Upper lobe of left lung (tissue), 6 donors: ENCODE results near the gene MAML1. TPM values are rescaled to one million over a fixed set of nuclear protein-coding genes. Genes with fewer than 3 reads are reported as not detected.

Source experiments
- ATAC-seq, 2 donors: fragments of 200-7000 bp; cut with Tn5 transposase; one replicate each; pipeline ENCODE4 v1.9.1; 2022; ENCODE audit warnings: mild to moderate bottlenecking in 2 of 2, moderate library complexity in 2 of 2; ENCODE audit not compliant: low FRiP score in 2 of 2
- DNase-seq, 2 donors: peaks; one replicate each; pipeline ENCODE4 v3.0.0-alpha.2; 2019 to 2020
- H3K27ac ChIP-seq, 4 donors: fragments of 200-600 bp; sonication (generic); one replicate each; pipeline ENCODE4 v1.5.1; 2016 to 2019
- H3K27me3 ChIP-seq, 4 donors: fragments of 200-600 bp; sonication (generic); one replicate each; pipeline ENCODE4 v1.5.1; 2017 to 2019
- H3K36me3 ChIP-seq, 4 donors: fragments of 200-600 bp; sonication (generic); one replicate each; pipeline ENCODE4 v1.5.1; 2016 to 2019
- H3K4me1 ChIP-seq, 4 donors: fragments of 200-600 bp; sonication (generic); one replicate each; pipeline ENCODE4 v1.5.1; 2018 to 2019
- H3K4me3 ChIP-seq, 4 donors: fragments of 200-600 bp; sonication (generic); one replicate each; pipeline ENCODE4 v1.5.1; 2017 to 2019; ENCODE audit warnings: mild to moderate bottlenecking in 2 of 4, moderate library complexity in 1 of 4
- H3K9me3 ChIP-seq, 4 donors: fragments of 200-600 bp; sonication (generic); one replicate each; pipeline ENCODE4 v1.5.1; 2018 to 2019
- CTCF ChIP-seq, 6 experiments: fragments of 450-650 bp in 4 of 6; fragments of 200-600 bp in 2 of 6; sonication (generic) in 2 of 6; IDR thresholded peaks; one replicate each; pipeline ENCODE4 v1.5.1; 2016 to 2019; ENCODE audit warnings: antibody characterized with exemption in 6 of 6
- EP300 ChIP-seq, 4 donors: sonication (generic); formaldehyde crosslinking; IDR thresholded peaks; one replicate each; pipeline ENCODE4 v1.5.1; 2017; ENCODE audit warnings: antibody characterized with exemption in 4 of 4, control low read depth in 2 of 4
- POLR2A ChIP-seq, 4 donors: fragments of 450-650 bp; IDR thresholded peaks; one replicate each; pipeline ENCODE4 v1.5.1; 2016 to 2017; ENCODE audit warnings: antibody characterized with exemption in 4 of 4, mild to moderate bottlenecking in 2 of 4
- POLR2AphosphoS5 ChIP-seq, 2 donors: sonication (generic); formaldehyde crosslinking; IDR thresholded peaks; one replicate each; pipeline ENCODE4 v1.5.1; 2017; ENCODE audit warnings: antibody characterized with exemption in 2 of 2
- WGBS, 2 donors: methylation state at CpG; one replicate each; pipeline ENCODE4 v1.1.5; 2017 to 2018; 5-methylcytosine and 5-hydroxymethylcytosine counted together
- total RNA-seq, 6 donors: library from RNA; depleted of rRNA in 4 of 6; stranded (reverse); fragments of >200 nt in 4 of 6; gene quantifications; one replicate each; pipeline versions ENCODE4 v1.1.0 to v1.2.1, GENCODE V29; 2016 to 2021
- donor health status: DM: no; HTN: no; CAD: no; lungs with moderate emphysema.
- donor health status: DM: no; HTN: yes; CAD: no; lungs with severe emphysema.

MAML1 gene
- total RNA-seq, 6 donors from 2014 or later, result 22.5 to 59.7 (median 26.7) TPM

GRCh38 chr5:179803651-179804554, 71.3 kb downstream of the MAML1 start:
- peak; percentile 58 to 71 for DNase-seq
- Histone ChIP-seq H3K27ac (peak overlapping the region in 3 of 4 donors; percentile 21 to 97 (median 93)), H3K9me3 (no peaks in the 10 kb centered on the region), H3K27me3 (no peaks in the 10 kb centered on the region), H3K4me1 (peaks cover 37 to 58% (median 41%) of the 10 kb centered on the region in 4 donors), H3K36me3 (peaks cover 11 to 27% (median 25%) of the 10 kb centered on the region in 4 donors), H3K4me3 (peak overlapping the region in 1 of 4 donors; percentile 99)
- ATAC-seq, result no peak
- 44 to 54% methylated on average over 7 to 12 of the region's 18 CpGs for WGBS, 2 donors
- no peak for TF ChIP-seq POLR2AphosphoS5 (IDR thresholded peaks at IDR 0.05)
- no peak for TF ChIP-seq EP300 (IDR thresholded peaks at IDR 0.05)
- no peak for TF ChIP-seq POLR2A (IDR thresholded peaks at IDR 0.05)
- no peak for TF ChIP-seq CTCF (IDR thresholded peaks at IDR 0.05)

DNA sequence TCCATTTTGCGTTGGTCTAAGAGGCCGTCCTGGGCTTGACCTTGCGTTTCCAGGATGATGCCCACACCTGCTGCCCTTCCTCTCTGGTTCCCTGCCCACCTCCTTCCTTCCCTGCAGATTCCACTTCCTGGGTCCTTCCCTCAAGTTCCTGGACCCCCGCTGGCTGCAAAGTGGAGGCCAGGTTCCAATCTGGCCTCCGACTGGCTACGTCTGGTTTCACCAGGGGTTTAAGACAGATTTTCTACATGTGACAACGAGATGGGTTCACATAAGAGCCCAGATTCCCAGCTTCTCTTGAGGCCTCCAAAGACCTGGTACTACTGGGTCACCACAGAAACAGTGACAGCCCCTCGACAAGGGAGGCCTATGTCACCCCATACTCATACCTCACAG, 71.9 kb downstream of the MAML1 start:
- H3K9me3 ChIP-seq, result no peaks in the 10 kb centered on the region
- H3K27me3 ChIP-seq, result no peaks in the 10 kb centered on the region
- 81 to 91% methylated on average over 6 to 8 of the region's 8 CpGs for WGBS, 2 donors
- H3K36me3 ChIP-seq, result peaks cover 4 to 21% (median 19%) of the 10 kb centered on the region in 4 donors
- DNase-seq (no peak), ATAC-seq (no peak)
- H3K27ac ChIP-seq, result peak overlapping the region in 3 of 4 donors; percentile 12 to 97 (median 93)
- peak overlapping the region in 1 of 4 donors; percentile 99 for H3K4me3 ChIP-seq
- H3K4me1 ChIP-seq, result peaks cover 37 to 58% (median 41%) of the 10 kb centered on the region in 4 donors
- TF ChIP-seq POLR2AphosphoS5 (IDR thresholded peaks at IDR 0.05) (no peak), POLR2A (IDR thresholded peaks at IDR 0.05) (no peak), CTCF (IDR thresholded peaks at IDR 0.05) (no peak), EP300 (IDR thresholded peaks at IDR 0.05) (no peak)

DNA sequence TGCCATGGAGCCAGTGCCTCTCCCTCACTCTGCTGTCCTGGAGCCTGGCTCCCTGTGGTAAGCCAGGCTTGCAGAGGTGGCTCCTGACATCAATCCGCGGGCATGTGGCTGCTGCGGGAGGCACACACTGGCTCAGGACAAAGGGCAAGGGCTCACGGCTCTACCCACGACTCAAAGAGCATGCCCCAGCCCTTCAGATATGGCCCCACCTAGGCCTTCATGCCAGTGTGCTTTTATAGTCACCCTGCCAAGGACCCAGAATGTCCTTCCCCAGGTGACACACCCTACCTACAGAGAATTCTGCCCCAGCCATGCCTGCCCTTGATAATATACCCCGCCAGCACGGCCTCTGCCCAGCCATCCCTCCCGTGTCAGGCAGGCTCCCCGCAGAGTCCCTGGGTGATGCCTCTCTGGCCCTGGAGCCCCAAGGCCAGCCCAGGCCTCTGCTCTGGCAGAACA, 72.5 kb downstream of the MAML1 start:
- DNase-seq, result no peak
- ATAC-seq, result peak in 1 of 2 donors; percentile 1
- 37 to 58% methylated on average over 5 to 9 of the region's 9 CpGs for WGBS, 2 donors
- peaks cover 37 to 58% (median 41%) of the 10 kb centered on the region in 4 donors for H3K4me1 ChIP-seq
- peak overlapping the region; percentile 90 to 97 (median 94) for H3K27ac ChIP-seq
- H3K27me3 ChIP-seq, result no peaks in the 10 kb centered on the region
- TF ChIP-seq EP300 (IDR thresholded peaks at IDR 0.05) (no peak), POLR2AphosphoS5 (IDR thresholded peaks at IDR 0.05) (no peak), POLR2A (IDR thresholded peaks at IDR 0.05) (no peak), CTCF (IDR thresholded peaks at IDR 0.05) (no peak)
- H3K4me3 ChIP-seq, result peak overlapping the region; percentile 75 to 99 (median 86)
- peaks cover 0 to 15% (median 14%) of the 10 kb centered on the region in 4 donors for H3K36me3 ChIP-seq
- H3K9me3 ChIP-seq, result no peaks in the 10 kb centered on the region

DNA sequence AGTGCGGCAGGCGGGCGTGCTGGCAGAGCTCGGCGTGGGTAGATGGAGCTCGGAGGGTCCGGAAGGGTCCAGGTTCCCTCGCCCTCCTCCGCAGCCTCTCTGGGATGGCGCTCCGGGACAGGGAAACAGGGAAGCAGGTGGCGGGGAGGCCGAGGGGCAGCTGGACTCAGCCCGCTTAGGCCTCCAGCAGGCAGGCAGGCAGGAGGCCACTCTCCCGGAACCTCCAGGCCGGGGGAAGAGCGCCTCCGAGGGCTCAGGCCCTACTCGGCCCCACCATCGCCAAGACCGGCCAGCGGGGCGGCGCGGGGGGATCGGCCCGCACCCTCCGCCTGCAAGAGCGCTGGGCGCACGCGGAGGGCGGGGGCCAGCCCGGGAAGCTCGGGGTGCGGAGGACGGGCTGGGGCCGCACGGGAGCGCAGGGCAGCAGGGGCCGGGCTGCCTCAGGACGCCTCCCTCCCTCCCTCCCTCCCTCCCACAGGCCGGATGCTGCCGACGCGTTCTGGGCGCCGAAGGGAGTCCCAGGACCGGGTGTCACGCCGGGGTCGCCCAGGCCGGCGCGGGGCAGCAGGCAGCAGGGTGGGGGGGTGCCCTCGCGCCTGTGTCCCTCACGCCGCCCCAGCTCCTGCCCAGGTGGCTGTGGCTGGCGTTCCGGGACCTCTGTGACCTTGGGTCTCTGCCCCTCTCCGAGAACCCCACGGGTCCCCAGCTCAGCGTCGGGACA, 73.1 kb downstream of the MAML1 start:
- Histone ChIP-seq H3K4me1 (peaks cover 37 to 58% (median 41%) of the 10 kb centered on the region in 4 donors), H3K9me3 (no peaks in the 10 kb centered on the region), H3K36me3 (peaks cover 0 to 9% (median 9%) of the 10 kb centered on the region in 4 donors), H3K4me3 (peak overlapping the region; percentile 75 to 99 (median 86)), H3K27ac (peak overlapping the region; percentile 90 to 97 (median 94)), H3K27me3 (no peaks in the 10 kb centered on the region)
- WGBS, 2 donors, result 7% methylated on average over 19 of the region's 65 CpGs; no CpG with 5 or more reads in 1 of the 2 donors
- peak; percentile 4 to 34 for TF ChIP-seq POLR2AphosphoS5 (IDR thresholded peaks at IDR 0.05)
- no peak for TF ChIP-seq EP300 (IDR thresholded peaks at IDR 0.05)
- peak in 1 of 4 donors; percentile 49 for TF ChIP-seq POLR2A (IDR thresholded peaks at IDR 0.05)
- TF ChIP-seq CTCF (IDR thresholded peaks at IDR 0.05), result no peak
- peak in 1 of 2 donors; percentile 91 for DNase-seq
- peak; percentile 19 to 50 for ATAC-seq
